ENCODE data around the gene CTTN.

Gene CTTN

DNA sequence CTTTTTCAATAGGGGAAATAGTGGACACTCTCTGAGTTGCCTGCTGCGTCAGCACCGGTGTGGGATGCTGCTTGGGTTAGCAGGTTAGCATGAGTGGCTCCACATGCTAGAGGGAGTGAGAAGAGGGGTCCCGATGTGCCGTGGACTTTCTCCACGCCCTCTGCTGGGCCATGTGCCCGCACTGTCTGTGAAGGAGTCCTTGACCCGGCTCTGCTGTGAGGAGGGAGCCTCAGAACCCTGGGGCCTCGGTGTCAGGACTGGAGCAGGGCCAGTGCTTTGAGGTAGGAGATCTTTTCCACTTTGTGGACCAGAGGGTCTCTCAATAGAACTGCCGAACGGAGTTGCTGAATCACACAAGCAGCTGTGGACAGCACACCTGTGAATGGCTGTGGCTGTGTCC, 14.8 kb downstream of the CTTN start:
- Histone ChIP-seq H3F3A (ENCODE audit: insufficient read depth, low read length) (no peaks in the 10 kb centered on the region), H3K4me3 (ENCODE audit: low read depth, low read length, poor library complexity, severe bottlenecking) (no peak overlapping the region), H3K36me3 (ENCODE audit: insufficient read depth, low read length) (no peaks in the 10 kb centered on the region), H3K9me3 (ENCODE audit: low read length) (no peaks in the 10 kb centered on the region), H2AFZ (ENCODE audit: low read length) (no peak overlapping the region), H3K4me1 (ENCODE audit: insufficient read depth, low read length, severe bottlenecking) (no peaks in the 10 kb centered on the region), H3K27me3 (ENCODE audit: insufficient read depth, low read length) (no peaks in the 10 kb centered on the region; the same call in 1 of the 2 replicates), H3K9ac (ENCODE audit: low read length) (no peak overlapping the region), H4K20me1 (ENCODE audit: insufficient read depth, low read length) (no peaks in the 10 kb centered on the region), H3K9me2 (ENCODE audit: low read depth, low read length) (no peaks in the 10 kb centered on the region), H3K79me2 (ENCODE audit: insufficient read depth, low read length) (no peaks in the 10 kb centered on the region), H3K27ac (ENCODE audit: low read depth, low read length, poor library complexity, severe bottlenecking) (no peak overlapping the region), H3K4me2 (ENCODE audit: low read length) (no peak overlapping the region)
- TF ChIP-seq, protein P1, sequence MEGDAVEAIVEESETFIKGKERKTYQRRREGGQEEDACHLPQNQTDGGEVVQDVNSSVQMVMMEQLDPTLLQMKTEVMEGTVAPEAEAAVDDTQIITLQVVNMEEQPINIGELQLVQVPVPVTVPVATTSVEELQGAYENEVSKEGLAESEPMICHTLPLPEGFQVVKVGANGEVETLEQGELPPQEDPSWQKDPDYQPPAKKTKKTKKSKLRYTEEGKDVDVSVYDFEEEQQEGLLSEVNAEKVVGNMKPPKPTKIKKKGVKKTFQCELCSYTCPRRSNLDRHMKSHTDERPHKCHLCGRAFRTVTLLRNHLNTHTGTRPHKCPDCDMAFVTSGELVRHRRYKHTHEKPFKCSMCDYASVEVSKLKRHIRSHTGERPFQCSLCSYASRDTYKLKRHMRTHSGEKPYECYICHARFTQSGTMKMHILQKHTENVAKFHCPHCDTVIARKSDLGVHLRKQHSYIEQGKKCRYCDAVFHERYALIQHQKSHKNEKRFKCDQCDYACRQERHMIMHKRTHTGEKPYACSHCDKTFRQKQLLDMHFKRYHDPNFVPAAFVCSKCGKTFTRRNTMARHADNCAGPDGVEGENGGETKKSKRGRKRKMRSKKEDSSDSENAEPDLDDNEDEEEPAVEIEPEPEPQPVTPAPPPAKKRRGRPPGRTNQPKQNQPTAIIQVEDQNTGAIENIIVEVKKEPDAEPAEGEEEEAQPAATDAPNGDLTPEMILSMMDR (IDR thresholded peaks at IDR 0.05; ENCODE audit: low read length), result no peak
- no peak for TF ChIP-seq EZH2 (IDR thresholded peaks at IDR 0.05; ENCODE audit: borderline replicate concordance, low read length)

DNA sequence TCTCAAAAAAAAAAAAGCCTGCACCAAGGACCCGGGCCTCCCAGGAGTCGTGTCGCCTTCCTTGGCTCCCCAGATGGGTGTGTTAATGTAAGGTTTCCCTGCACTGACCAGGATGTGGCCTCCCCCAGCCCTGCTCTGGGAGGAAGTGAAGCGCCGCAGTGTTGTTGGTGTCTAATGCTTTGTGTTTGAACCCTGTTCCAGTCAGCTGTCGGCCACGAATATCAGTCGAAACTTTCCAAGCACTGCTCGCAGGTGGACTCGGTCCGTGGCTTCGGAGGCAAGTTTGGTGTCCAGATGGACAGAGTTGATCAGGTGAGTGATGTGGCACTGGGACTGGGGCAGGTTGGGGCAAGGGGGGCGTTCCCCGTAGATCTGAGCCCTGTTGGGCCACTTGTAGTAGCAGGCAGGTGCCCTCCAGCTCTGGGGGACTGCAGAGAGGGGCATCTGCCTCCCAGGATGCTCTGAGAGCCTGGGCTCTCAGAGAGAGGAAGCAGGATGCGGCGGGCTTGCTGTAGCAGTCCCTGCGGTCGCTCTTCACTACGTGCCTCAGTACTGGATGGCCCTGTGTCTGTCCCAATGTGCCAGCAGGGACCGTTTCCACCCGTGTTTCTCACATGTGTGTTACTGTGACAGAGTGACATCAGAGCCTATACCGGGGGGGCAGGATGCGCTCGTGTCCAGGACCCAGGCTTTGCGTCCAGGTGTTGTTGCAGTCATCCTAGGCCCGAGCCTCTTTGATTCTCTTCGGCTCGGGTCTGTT, 16.2 kb downstream of the CTTN start:
- Histone ChIP-seq H3K9me2 (ENCODE audit: low read depth, low read length) (no peaks in the 10 kb centered on the region), H3K9me3 (ENCODE audit: low read length) (no peaks in the 10 kb centered on the region), H3F3A (ENCODE audit: insufficient read depth, low read length) (no peaks in the 10 kb centered on the region), H2AFZ (ENCODE audit: low read length) (no peak overlapping the region), H3K4me3 (ENCODE audit: low read depth, low read length, poor library complexity, severe bottlenecking) (no peak overlapping the region), H3K79me2 (ENCODE audit: insufficient read depth, low read length) (no peaks in the 10 kb centered on the region), H3K36me3 (ENCODE audit: insufficient read depth, low read length) (no peaks in the 10 kb centered on the region), H3K9ac (ENCODE audit: low read length) (no peak overlapping the region), H3K27me3 (ENCODE audit: insufficient read depth, low read length) (no peaks in the 10 kb centered on the region; the same call in 1 of the 2 replicates), H3K4me2 (ENCODE audit: low read length) (no peak overlapping the region), H3K27ac (ENCODE audit: low read depth, low read length, poor library complexity, severe bottlenecking) (no peak overlapping the region), H3K4me1 (ENCODE audit: insufficient read depth, low read length, severe bottlenecking) (no peaks in the 10 kb centered on the region), H4K20me1 (ENCODE audit: insufficient read depth, low read length) (no peaks in the 10 kb centered on the region)
- TF ChIP-seq EZH2 (IDR thresholded peaks at IDR 0.05; ENCODE audit: borderline replicate concordance, low read length), result no peak
- TF ChIP-seq, protein P1 (IDR thresholded peaks at IDR 0.05; ENCODE audit: low read length), result no peak

DNA sequence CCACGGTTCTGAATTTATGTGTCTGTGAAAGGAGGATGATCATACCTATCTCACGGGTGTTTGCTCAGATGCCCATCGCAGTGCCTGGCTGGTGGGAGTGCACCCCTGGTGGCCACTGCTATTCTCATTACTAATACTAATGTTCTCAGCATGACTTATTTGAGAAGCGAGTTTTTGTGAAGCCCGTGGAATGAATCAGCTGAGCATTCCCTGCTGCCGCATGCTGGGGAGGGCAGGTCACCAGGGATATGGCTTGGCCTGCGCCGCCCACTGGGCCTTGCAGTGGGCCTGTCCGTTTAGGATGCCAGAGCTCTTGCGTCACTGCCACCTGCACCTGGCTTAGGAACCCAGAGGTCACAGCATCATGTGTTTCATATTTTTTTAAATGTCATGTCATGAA, 16.9 kb downstream of the CTTN start:
- Histone ChIP-seq H4K20me1 (ENCODE audit: insufficient read depth, low read length) (no peaks in the 10 kb centered on the region), H3K9me2 (ENCODE audit: low read depth, low read length) (no peaks in the 10 kb centered on the region), H3K9ac (ENCODE audit: low read length) (no peak overlapping the region), H3F3A (ENCODE audit: insufficient read depth, low read length) (no peaks in the 10 kb centered on the region), H3K27ac (ENCODE audit: low read depth, low read length, poor library complexity, severe bottlenecking) (no peak overlapping the region), H3K36me3 (ENCODE audit: insufficient read depth, low read length) (no peaks in the 10 kb centered on the region), H3K9me3 (ENCODE audit: low read length) (no peaks in the 10 kb centered on the region), H3K4me2 (ENCODE audit: low read length) (no peak overlapping the region), H3K79me2 (ENCODE audit: insufficient read depth, low read length) (no peaks in the 10 kb centered on the region), H3K4me3 (ENCODE audit: low read depth, low read length, poor library complexity, severe bottlenecking) (no peak overlapping the region), H3K4me1 (ENCODE audit: insufficient read depth, low read length, severe bottlenecking) (no peaks in the 10 kb centered on the region), H2AFZ (ENCODE audit: low read length) (no peak overlapping the region), H3K27me3 (ENCODE audit: insufficient read depth, low read length) (no peaks in the 10 kb centered on the region; the same call in 1 of the 2 replicates)
- TF ChIP-seq, protein P1 (IDR thresholded peaks at IDR 0.05; ENCODE audit: low read length), result peak; percentile 49
- TF ChIP-seq EZH2 (IDR thresholded peaks at IDR 0.05; ENCODE audit: borderline replicate concordance, low read length), result no peak

All from OCI-LY1 (cell line).